ENCODE data around the gene OR2AE1. TPM values are rescaled to one million over a fixed set of nuclear protein-coding genes. Genes with fewer than 3 reads are reported as not detected.

Gene OR2AE1
- total and polyA plus RNA-seq, 9 of the 15 experiments (the other 6 are each of a cell fraction or from before 2014, with no cell fraction given), result 0.27 TPM; not detected in 8

- TF ChIP-seq TAF15 (IDR thresholded peaks at IDR 0.05; ENCODE audit: low read depth, low read length), result no peak
- peak; percentile 99 for TF ChIP-seq SPI1 (IDR thresholded peaks at IDR 0.05; ENCODE audit: borderline replicate concordance, low read depth, low read length)
- no peak for TF ChIP-seq ZSCAN29 (IDR thresholded peaks at IDR 0.05)
- no peak for TF ChIP-seq PBX2 (CRISPR knock-in tag; IDR thresholded peaks at IDR 0.05; ENCODE audit: low read depth)
- 0 out of 2 replicates have a peak, but pooled peaks have one; percentile 45 for TF ChIP-seq PBX2 (tag; conservative IDR thresholded peaks at IDR 0.05; ENCODE audit: low read depth)
- no peak for TF ChIP-seq ZFP36 (IDR thresholded peaks at IDR 0.05; ENCODE audit: low read depth, low read length, partially characterized antibody)
- 0 out of 2 replicates have a peak, but pooled peaks have one; percentile 12 for TF ChIP-seq OTX1 (CRISPR knock-in tag; IDR thresholded peaks at IDR 0.05)
- TF ChIP-seq IRF9 (tag; IDR thresholded peaks at IDR 0.05), result no peak
- TF ChIP-seq CCNT2 (IDR thresholded peaks at IDR 0.05; ENCODE audit: borderline replicate concordance, extremely low read depth, insufficient read length, low read depth, low read length), result no peak
- TF ChIP-seq GABPB2 (CRISPR knock-in tag; conservative IDR thresholded peaks at IDR 0.05), result no peak
- no peak for TF ChIP-seq HOXB6 (CRISPR knock-in tag; IDR thresholded peaks at IDR 0.05; ENCODE audit: borderline replicate concordance)
- TF ChIP-seq GATAD2A (IDR thresholded peaks at IDR 0.05), result no peak
- TF ChIP-seq ZZZ3 (IDR thresholded peaks at IDR 0.05), result no peak
- TF ChIP-seq ZNF639 (CRISPR knock-in tag; conservative IDR thresholded peaks at IDR 0.05 in 1 of 2, IDR thresholded peaks at IDR 0.05 in 1 of 2), result no peak
- TF ChIP-seq NR0B1 (IDR thresholded peaks at IDR 0.05; ENCODE audit: partially characterized antibody), result no peak
- no peak for TF ChIP-seq ZKSCAN8 (CRISPR knock-in tag; IDR thresholded peaks at IDR 0.05)
- TF ChIP-seq ZNF740 (CRISPR knock-in tag; IDR thresholded peaks at IDR 0.05), result no peak
- no peak for TF ChIP-seq ZNF740 (tag; IDR thresholded peaks at IDR 0.05)
- no peak for TF ChIP-seq POLR2G (IDR thresholded peaks at IDR 0.05; ENCODE audit: low read depth, low read length)
- peak; percentile 80 for TF ChIP-seq GATA2 (CRISPR knock-in tag; IDR thresholded peaks at IDR 0.05)
- TF ChIP-seq ZNF143 (CRISPR knock-in tag; IDR thresholded peaks at IDR 0.05), result no peak
Measured at GRCh38 chr7:99876491-99876890, 342 bp downstream of the OR2AE1 start (continued).

All from K562 (cell line).